ENCODE results near the gene YBEY. TPM values are rescaled to one million over a fixed set of nuclear protein-coding genes. Genes with fewer than 3 reads are reported as not detected.

YBEY gene
- polyA plus RNA-seq, 1 experiment, result 31.2 TPM

- no peaks in the 10 kb centered on the region; the same call in 1 of the 2 replicates for H3K9me3 ChIP-seq (ENCODE audit: control insufficient read depth, insufficient read depth, low read length)
- DNase-seq (ENCODE audit: low read depth, low spot score), result no peak
- no peak for TF ChIP-seq CTCF (IDR thresholded peaks at IDR 0.05; ENCODE audit: low read depth, low read length)
- ChIA-PET POLR2A (no interaction called here), CTCF (no interaction called here)
- no peak overlapping the region for H3K4me3 ChIP-seq (ENCODE audit: low read depth, low read length)
- H3K27me3 ChIP-seq (ENCODE audit: control insufficient read depth, insufficient read depth, low read length), result no peaks in the 10 kb centered on the region
- H3K27ac ChIP-seq (ENCODE audit: low read depth, low read length), result no peak overlapping the region
Measured at GRCh38 chr21:46264046-46264689, 22.0 kb upstream of the YBEY start.

- TF ChIP-seq CTCF (IDR thresholded peaks at IDR 0.05; ENCODE audit: low read depth, low read length), result no peak
- H3K27me3 ChIP-seq (ENCODE audit: control insufficient read depth, insufficient read depth, low read length), result no peaks in the 10 kb centered on the region
- ChIA-PET POLR2A (interaction anchor here (0.6 kb wide), 1 partner anchor 66 kb away, joined by 8 read pairs; no protein-coding TSS in a partner anchor), CTCF (no interaction called here)
- no peak for DNase-seq (ENCODE audit: low read depth, low spot score)
- no peaks in the 10 kb centered on the region; the same call in 1 of the 2 replicates for H3K9me3 ChIP-seq (ENCODE audit: control insufficient read depth, insufficient read depth, low read length)
- no peak overlapping the region for H3K4me3 ChIP-seq (ENCODE audit: low read depth, low read length)
- no peak overlapping the region for H3K27ac ChIP-seq (ENCODE audit: low read depth, low read length)
Measured at GRCh38 chr21:46264690-46265144, 21.4 kb upstream of the YBEY start.

- Histone ChIP-seq H3K27me3 (ENCODE audit: control insufficient read depth, insufficient read depth, low read length) (no peaks in the 10 kb centered on the region), H3K27ac (ENCODE audit: low read depth, low read length) (no peak overlapping the region), H3K4me3 (ENCODE audit: low read depth, low read length) (no peak overlapping the region), H3K9me3 (ENCODE audit: control insufficient read depth, insufficient read depth, low read length) (no peaks in the 10 kb centered on the region; the same call in 1 of the 2 replicates)
- no peak for DNase-seq (ENCODE audit: low read depth, low spot score)
- no peak for TF ChIP-seq CTCF (IDR thresholded peaks at IDR 0.05; ENCODE audit: low read depth, low read length)
- ChIA-PET CTCF (no interaction called here), POLR2A (no interaction called here)
Measured at GRCh38 chr21:46265736-46266525, 20.2 kb upstream of the YBEY start.

- Histone ChIP-seq H3K9me3 (ENCODE audit: control insufficient read depth, insufficient read depth, low read length) (no peaks in the 10 kb centered on the region; the same call in 1 of the 2 replicates), H3K27me3 (ENCODE audit: control insufficient read depth, insufficient read depth, low read length) (no peaks in the 10 kb centered on the region), H3K27ac (ENCODE audit: low read depth, low read length) (no peak overlapping the region), H3K4me3 (ENCODE audit: low read depth, low read length) (no peak overlapping the region)
- DNase-seq (ENCODE audit: low read depth, low spot score), result no peak
- TF ChIP-seq CTCF (IDR thresholded peaks at IDR 0.05; ENCODE audit: low read depth, low read length), result no peak
- CTCF ChIA-PET, result no interaction called here
- POLR2A ChIA-PET, result no interaction called here
Measured at GRCh38 chr21:46266946-46267345, 19.2 kb upstream of the YBEY start.

- Histone ChIP-seq H3K9me3 (ENCODE audit: control insufficient read depth, insufficient read depth, low read length) (no peaks in the 10 kb centered on the region; the same call in 1 of the 2 replicates), H3K27ac (ENCODE audit: low read depth, low read length) (no peak overlapping the region), H3K27me3 (ENCODE audit: control insufficient read depth, insufficient read depth, low read length) (no peaks in the 10 kb centered on the region), H3K4me3 (ENCODE audit: low read depth, low read length) (no peak overlapping the region)
- DNase-seq (ENCODE audit: low read depth, low spot score), result no peak
- ChIA-PET CTCF (no interaction called here), POLR2A (interaction anchor here (0.6 kb wide), 1 partner anchor 150 kb away, joined by 4 read pairs; no protein-coding TSS in a partner anchor)
- TF ChIP-seq CTCF (IDR thresholded peaks at IDR 0.05; ENCODE audit: low read depth, low read length), result no peak
Measured at GRCh38 chr21:46268371-46268770, 17.8 kb upstream of the YBEY start.

Measured in AG04450 (cell line).